Neural cell (in vitro differentiated cells): ENCODE data around the gene HES3.

ENCODE experiments used
- EZH2 ChIP-seq: fragments of 200-600, 300-800 bp; shearing (Covaris generic), sonication (generic); IDR thresholded peaks from 2 replicates; pipeline ENCODE4 v1.6.1; 2014; ENCODE audit warnings: antibody characterized with exemption, low read length, borderline replicate concordance, mild to moderate bottlenecking; ENCODE audit not compliant: insufficient read depth, poor library complexity, severe bottlenecking
- POLR2AphosphoS5 ChIP-seq: IDR thresholded peaks from 2 replicates; pipeline ENCODE4 v1.6.1; 2012
- TF ChIP-seq, protein P1 (sequence below): fragments of 450-650 bp; IDR thresholded peaks from 2 replicates; pipeline ENCODE4 v1.5.1; 2014; ENCODE audit warnings: antibody characterized with exemption, mild to moderate bottlenecking, moderate library complexity; ENCODE audit not compliant: poor library complexity, severe bottlenecking

DNA sequence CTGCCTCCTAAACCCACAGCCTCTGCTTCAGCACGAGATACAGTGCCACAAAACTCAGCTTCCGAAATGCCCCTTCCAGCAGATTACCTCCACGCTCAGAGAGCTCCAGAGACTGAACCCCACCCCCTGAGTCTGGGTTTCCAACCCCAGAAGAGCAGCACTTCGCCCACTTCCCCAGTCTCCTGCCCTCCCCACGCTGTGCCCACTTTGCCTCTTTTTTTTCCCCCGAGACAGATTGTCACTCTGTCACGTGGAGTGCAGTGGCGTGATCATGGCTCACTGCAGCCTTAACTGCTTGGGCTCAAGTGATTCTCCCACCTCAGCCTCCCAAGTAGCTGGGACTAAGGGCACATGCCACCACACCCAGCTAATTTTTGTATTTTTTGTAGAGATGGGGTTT, 18.3 kb upstream of the HES3 start:
- TF ChIP-seq, protein P1, sequence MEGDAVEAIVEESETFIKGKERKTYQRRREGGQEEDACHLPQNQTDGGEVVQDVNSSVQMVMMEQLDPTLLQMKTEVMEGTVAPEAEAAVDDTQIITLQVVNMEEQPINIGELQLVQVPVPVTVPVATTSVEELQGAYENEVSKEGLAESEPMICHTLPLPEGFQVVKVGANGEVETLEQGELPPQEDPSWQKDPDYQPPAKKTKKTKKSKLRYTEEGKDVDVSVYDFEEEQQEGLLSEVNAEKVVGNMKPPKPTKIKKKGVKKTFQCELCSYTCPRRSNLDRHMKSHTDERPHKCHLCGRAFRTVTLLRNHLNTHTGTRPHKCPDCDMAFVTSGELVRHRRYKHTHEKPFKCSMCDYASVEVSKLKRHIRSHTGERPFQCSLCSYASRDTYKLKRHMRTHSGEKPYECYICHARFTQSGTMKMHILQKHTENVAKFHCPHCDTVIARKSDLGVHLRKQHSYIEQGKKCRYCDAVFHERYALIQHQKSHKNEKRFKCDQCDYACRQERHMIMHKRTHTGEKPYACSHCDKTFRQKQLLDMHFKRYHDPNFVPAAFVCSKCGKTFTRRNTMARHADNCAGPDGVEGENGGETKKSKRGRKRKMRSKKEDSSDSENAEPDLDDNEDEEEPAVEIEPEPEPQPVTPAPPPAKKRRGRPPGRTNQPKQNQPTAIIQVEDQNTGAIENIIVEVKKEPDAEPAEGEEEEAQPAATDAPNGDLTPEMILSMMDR = no peak
- TF ChIP-seq EZH2 = no peak
- TF ChIP-seq POLR2AphosphoS5 = no peak
